GM23338 (cell line): ENCODE results near the gene GPR61. TPM values are rescaled to one million over a fixed set of nuclear protein-coding genes. Genes with fewer than 3 reads are reported as not detected.

ENCODE experiments used
- ATAC-seq: fragments of 200-7000 bp; cut with Tn5 transposase; 3 replicates; pipeline ENCODE4 v1.9.1; 2020
- DNase-seq: peaks from one replicate; pipeline ENCODE4 v3.0.0-alpha.2; 2015; ENCODE audit warnings: low spot score
- H2AFZ ChIP-seq: fragments of 200-600 bp; sonication (generic); 2 replicates; pipeline ENCODE4 v1.8.0; 2016; ENCODE audit warnings: antibody characterized with exemption, mild to moderate bottlenecking, moderate library complexity
- H3F3A ChIP-seq: fragments of 200-600 bp; sonication (generic); replicated peaks from 2 replicates; pipeline ENCODE4 v1.8.0; 2017; ENCODE audit warnings: antibody characterized with exemption, mixed run types, low read depth
- H3K27ac ChIP-seq: fragments of 200-600 bp; sonication (generic); 2 replicates; pipeline ENCODE4 v1.6.1; 2016; ENCODE audit warnings: low read depth
- H3K27me3 ChIP-seq: fragments of 200-600 bp; sonication (generic); 2 replicates; pipeline ENCODE4 v1.8.0; 2016; ENCODE audit warnings: mild to moderate bottlenecking, mixed run types, moderate library complexity; ENCODE audit not compliant: insufficient read depth
- H3K36me3 ChIP-seq: fragments of 200-600 bp; sonication (generic); 2 replicates; pipeline ENCODE4 v1.8.0; 2016; ENCODE audit warnings: mild to moderate bottlenecking; ENCODE audit not compliant: insufficient read depth
- H3K4me1 ChIP-seq: fragments of 200-600 bp; sonication (generic); 2 replicates; pipeline ENCODE4 v1.8.0; 2016; ENCODE audit warnings: mild to moderate bottlenecking, moderate library complexity; ENCODE audit not compliant: insufficient read depth
- H3K4me2 ChIP-seq: fragments of 200-600 bp; sonication (generic); 2 replicates; pipeline ENCODE4 v1.7.1; 2017; ENCODE audit warnings: mixed run types
- H3K4me3 ChIP-seq: fragments of 200-600 bp; sonication (generic); 2 replicates; pipeline ENCODE4 v1.6.1; 2016; ENCODE audit warnings: mixed run types
- H3K79me2 ChIP-seq: fragments of 200-600 bp; sonication (generic); replicated peaks from 2 replicates; pipeline ENCODE4 v1.8.0; 2017; ENCODE audit warnings: mild to moderate bottlenecking; ENCODE audit not compliant: insufficient read depth
- H3K9me2 ChIP-seq: fragments of 200-600 bp; sonication (generic); 2 replicates; pipeline ENCODE4 v1.8.0; 2017; ENCODE audit not compliant: insufficient read depth
- H4K20me1 ChIP-seq: fragments of 200-600 bp; sonication (generic); replicated peaks from 2 replicates; pipeline ENCODE4 v1.8.0; 2017; ENCODE audit warnings: mild to moderate bottlenecking; ENCODE audit not compliant: insufficient read depth
- H3K27ac Mint-ChIP-seq: 2 replicates; pipeline ENCODE4 v1.8.0; 2020; ENCODE audit warnings: inconsistent platforms, mild to moderate bottlenecking, moderate library complexity, mixed read lengths
- H3K27me3 Mint-ChIP-seq: 3 replicates; pipeline ENCODE4 v1.8.0; 2022; ENCODE audit warnings: low read depth, mild to moderate bottlenecking, moderate library complexity, mixed read lengths, inconsistent platforms; ENCODE audit not compliant: insufficient read depth, poor library complexity
- H3K36me3 Mint-ChIP-seq: 3 replicates; pipeline ENCODE4 v1.8.0; 2021; ENCODE audit warnings: low read depth, mild to moderate bottlenecking, inconsistent platforms, moderate library complexity, mixed read lengths
- H3K4me1 Mint-ChIP-seq: 3 replicates; pipeline ENCODE4 v1.8.0; 2020; ENCODE audit warnings: mild to moderate bottlenecking, inconsistent platforms, mixed read lengths
- H3K4me3 Mint-ChIP-seq: 3 replicates; pipeline ENCODE4 v1.8.0; 2021; ENCODE audit warnings: moderate library complexity, mild to moderate bottlenecking, inconsistent platforms, mixed read lengths
- H3K9me3 Mint-ChIP-seq: 3 replicates; pipeline ENCODE4 v1.8.0; 2020; ENCODE audit warnings: moderate library complexity, mild to moderate bottlenecking, inconsistent platforms, mixed read lengths
- CREB1 ChIP-seq: fragments of 250-450 bp; sonication (Bioruptor Pico); IDR thresholded peaks from 2 replicates; pipeline ENCODE4 v1.5.0; 2020; ENCODE audit warnings: low read depth, mild to moderate bottlenecking, moderate library complexity
- CTCF ChIP-seq, 2 experiments: fragments of 200-600 bp in 1 of 2; sonication (generic) in 1 of 2; conservative IDR thresholded peaks; 2 replicates each; pipeline versions ENCODE4 v1.5.1 to v1.6.1; 2016 to 2017; ENCODE audit warnings: antibody characterized with exemption in 2 of 2, low read depth in 2 of 2, mild to moderate bottlenecking in 2 of 2, moderate library complexity in 1 of 2
- ETS1 ChIP-seq: IDR thresholded peaks from 2 replicates; pipeline ENCODE4 v1.6.1; 2016; ENCODE audit warnings: antibody characterized with exemption
- EZH2 ChIP-seq: fragments of 200-600 bp; sonication (generic); IDR thresholded peaks from one replicate; pipeline ENCODE4 v1.8.0; 2017; ENCODE audit warnings: antibody characterized with exemption, mild to moderate bottlenecking, low read depth; ENCODE audit not compliant: unreplicated experiment
- EZH2phosphoT487 ChIP-seq: fragments of 200-600 bp; sonication (generic); IDR thresholded peaks from one replicate; pipeline ENCODE4 v1.8.1; 2018; ENCODE audit warnings: antibody characterized with exemption; ENCODE audit not compliant: unreplicated experiment
- JUNB ChIP-seq: IDR thresholded peaks from one replicate; pipeline ENCODE4 v1.6.1; 2016; ENCODE audit warnings: antibody characterized with exemption; ENCODE audit not compliant: unreplicated experiment
- NANOG ChIP-seq: IDR thresholded peaks from 2 replicates; pipeline ENCODE4 v1.6.1; 2016; ENCODE audit warnings: antibody characterized with exemption, borderline replicate concordance
- POLR2AphosphoS5 ChIP-seq: IDR thresholded peaks from 2 replicates; pipeline ENCODE4 v1.6.1; 2016; ENCODE audit warnings: antibody characterized with exemption, low read depth
- REST ChIP-seq: IDR thresholded peaks from one replicate; pipeline ENCODE4 v1.6.1; 2018; ENCODE audit warnings: antibody characterized with exemption; ENCODE audit not compliant: unreplicated experiment
- STAT1 ChIP-seq: IDR thresholded peaks from one replicate; pipeline ENCODE4 v1.6.1; 2016; ENCODE audit warnings: antibody characterized with exemption; ENCODE audit not compliant: unreplicated experiment
- ZNF114 ChIP-seq: fragments of 250-450 bp; sonication (Bioruptor Pico); IDR thresholded peaks from 2 replicates; pipeline ENCODE4 v1.5.0; 2020; ENCODE audit warnings: mild to moderate bottlenecking, moderate library complexity
- ZNF331 ChIP-seq: fragments of 250-450 bp; sonication (Bioruptor Pico); IDR thresholded peaks from 2 replicates; pipeline ENCODE4 v1.5.0; 2020; ENCODE audit warnings: low read depth, mild to moderate bottlenecking, moderate library complexity
- ZNF462 ChIP-seq: fragments of 250-450 bp; sonication (Bioruptor Pico); IDR thresholded peaks from 2 replicates; pipeline ENCODE4 v1.5.0; 2020; ENCODE audit warnings: mild to moderate bottlenecking, moderate library complexity
- polyA plus RNA-seq: library from polyadenylated mRNA; unstranded; fragments of >200 nt; fragmentation: Nextera tagmentation; extraction: Ambion mirVana; gene quantifications from 2 replicates; pipeline ENCODE4 v1.2.1, GENCODE V29; 2016
- total RNA-seq: library from RNA; depleted of rRNA; stranded (reverse); fragments of >200 nt; shearing (Covaris generic); gene quantifications from 2 replicates; pipeline ENCODE4 v1.2.3, GENCODE V29; 2014

The GPR61 gene
- total and polyA plus RNA-seq, 2 experiments from 2014 or later = 0.13 TPM; not detected in 1

GRCh38 chr1:109522026-109522425 lies 17.6 kb upstream of the GPR61 start (continued):
- TF ChIP-seq REST (no peak), ZNF331 (CRISPR knock-in tag) (no peak), STAT1 (no peak)

- Histone ChIP-seq H3K79me2 (no peaks in the 10 kb centered on the region), H4K20me1 (no peaks in the 10 kb centered on the region), H3K4me3 (no peak overlapping the region), H3K27ac (no peak overlapping the region), H3K9me2 (no peaks in the 10 kb centered on the region), H3F3A (no peaks in the 10 kb centered on the region), H3K27me3 (no peaks in the 10 kb centered on the region), H2AFZ (no peak overlapping the region), H3K4me2 (no peak overlapping the region), H3K4me1 (no peaks in the 10 kb centered on the region), H3K36me3 (no peaks in the 10 kb centered on the region)
- DNase-seq (no peak), ATAC-seq (no peak)
- Mint-ChIP-seq H3K36me3 (no peaks in the 10 kb centered on the region), H3K27me3 (peaks cover 2% of the 10 kb centered on the region), H3K4me3 (no peak overlapping the region), H3K4me1 (peaks cover 6% of the 10 kb centered on the region; the same call in 1 of the 3 replicates), H3K9me3 (no peaks in the 10 kb centered on the region; the same call in 2 of the 3 replicates), H3K27ac (no peak overlapping the region; the same call in 1 of the 2 replicates)
- no peak for TF ChIP-seq ZNF331 (CRISPR knock-in tag)
- TF ChIP-seq JUNB = no peak
- TF ChIP-seq ETS1 = no peak
- no peak for TF ChIP-seq CREB1
- no peak for TF ChIP-seq ZNF114 (CRISPR knock-in tag)
- TF ChIP-seq POLR2AphosphoS5 = no peak
- TF ChIP-seq NANOG = no peak
- TF ChIP-seq EZH2phosphoT487 = no peak
- no peak for TF ChIP-seq ZNF462 (CRISPR knock-in tag)
- no peak for TF ChIP-seq EZH2
- TF ChIP-seq CTCF (conservative IDR thresholded peaks at IDR 0.05; ENCODE audit: low read depth in 2 of 2) = no peak
- no peak for TF ChIP-seq STAT1
Measured at GRCh38 chr1:109523706-109524105, 16.0 kb upstream of the GPR61 start.
